HEK293 (cell line): Measurements from ENCODE around the gene SLC4A11.

Source experiments
- CTCF ChIA-PET: fragments of 350-600 bp; formaldehyde crosslinking; extraction: SDS; loops from one replicate; lab custom pipeline; 2021; ENCODE audit warnings: antibody characterized with exemption; lab: Yijun Ruan, JAX
- POLR2A ChIA-PET: fragments of 300-600 bp; formaldehyde crosslinking; extraction: SDS; loops from one replicate; lab custom pipeline; 2020; ENCODE audit warnings: antibody characterized with exemption, inconsistent platforms; lab: Yijun Ruan, JAX
- H3K27ac ChIP-seq: fragments of 200-500 bp; sonication (Bioruptor generic); 2 replicates; pipeline ENCODE4 v1.5.1; 2014; ENCODE audit warnings: low read depth, low read length, control low read depth, inconsistent platforms; ENCODE audit errors: extremely low read depth
- H3K36me3 ChIP-seq, 2 experiments: fragments of 200-500 bp in 1 of 2; sonication (Bioruptor generic) in 1 of 2; 1 replicate in 1 of 2; 2 replicates in 1 of 2; pipeline ENCODE4 v1.5.1; 2014 to 2017; ENCODE audit warnings: inconsistent platforms in 2 of 2, low read length in 2 of 2; ENCODE audit not compliant: control insufficient read depth in 2 of 2, insufficient read depth in 1 of 2
- H3K4me1 ChIP-seq: fragments of 200-500 bp; sonication (Bioruptor generic); 2 replicates; pipeline ENCODE4 v1.5.1; 2014; ENCODE audit warnings: mild to moderate bottlenecking, low read length, inconsistent platforms; ENCODE audit not compliant: control insufficient read depth, insufficient read depth
- H3K4me3 ChIP-seq: 2 replicates; pipeline ENCODE4 v1.5.1; 2011; ENCODE audit warnings: low read depth, mild to moderate bottlenecking, control low read depth, low read length, moderate library complexity
- H3K9me3 ChIP-seq: fragments of 200-500 bp; sonication (Bioruptor generic); 2 replicates; pipeline ENCODE4 v1.5.1; 2014; ENCODE audit warnings: low read depth, low read length, inconsistent platforms; ENCODE audit not compliant: control insufficient read depth, insufficient read depth
- EGR2 ChIP-seq: fragments of 450-650 bp; formaldehyde crosslinking; IDR thresholded peaks from 2 replicates; pipeline ENCODE4 v1.5.1; 2016; ENCODE audit warnings: low read depth, missing biosample characterization, missing genetic modification characterization
- GFI1B ChIP-seq: fragments of 450-650 bp; formaldehyde crosslinking; IDR thresholded peaks from 2 replicates; pipeline ENCODE4 v1.5.1; 2016; ENCODE audit warnings: missing biosample characterization, missing genetic modification characterization
- GLIS1 ChIP-seq: fragments of 450-650 bp; formaldehyde crosslinking; IDR thresholded peaks from 2 replicates; pipeline ENCODE4 v1.5.1; 2016; ENCODE audit warnings: missing biosample characterization, missing genetic modification characterization
- KLF17 ChIP-seq: fragments of 450-650 bp; formaldehyde crosslinking; IDR thresholded peaks from 2 replicates; pipeline ENCODE4 v1.5.1; 2016; ENCODE audit warnings: missing biosample characterization, missing genetic modification characterization
- KLF7 ChIP-seq: fragments of 450-650 bp; formaldehyde crosslinking; IDR thresholded peaks from 2 replicates; pipeline ENCODE4 v1.5.1; 2016; ENCODE audit warnings: missing biosample characterization, missing genetic modification characterization, borderline replicate concordance
- ZNF112 ChIP-seq: fragments of 450-650 bp; formaldehyde crosslinking; IDR thresholded peaks from 2 replicates; pipeline ENCODE4 v1.5.0; 2017; ENCODE audit warnings: missing biosample characterization, missing genetic modification characterization
- ZNF114 ChIP-seq: fragments of 450-650 bp; formaldehyde crosslinking; IDR thresholded peaks from 2 replicates; pipeline ENCODE4 v1.5.0; 2017; ENCODE audit warnings: missing biosample characterization, missing genetic modification characterization
- ZNF155 ChIP-seq: fragments of 450-650 bp; formaldehyde crosslinking; IDR thresholded peaks from 2 replicates; pipeline ENCODE4 v1.5.1; 2016; ENCODE audit warnings: missing biosample characterization, missing genetic modification characterization
- ZNF157 ChIP-seq: fragments of 450-650 bp; formaldehyde crosslinking; IDR thresholded peaks from 2 replicates; pipeline ENCODE4 v1.5.1; 2016; ENCODE audit warnings: missing biosample characterization, missing genetic modification characterization
- ZNF174 ChIP-seq: fragments of 450-650 bp; formaldehyde crosslinking; IDR thresholded peaks from 2 replicates; pipeline ENCODE4 v1.5.0; 2017; ENCODE audit warnings: missing biosample characterization, mild to moderate bottlenecking, missing genetic modification characterization
- ZNF18 ChIP-seq: fragments of 450-650 bp; formaldehyde crosslinking; IDR thresholded peaks from 2 replicates; pipeline ENCODE4 v1.5.1; 2016; ENCODE audit warnings: missing biosample characterization, missing genetic modification characterization
- ZNF211 ChIP-seq: fragments of 450-650 bp; formaldehyde crosslinking; IDR thresholded peaks from 2 replicates; pipeline ENCODE4 v1.5.1; 2016; ENCODE audit warnings: low read depth, missing biosample characterization, missing genetic modification characterization
- ZNF280D ChIP-seq: fragments of 450-650 bp; formaldehyde crosslinking; IDR thresholded peaks from 2 replicates; pipeline ENCODE4 v1.5.1; 2016; ENCODE audit warnings: missing biosample characterization, missing genetic modification characterization
- ZNF335 ChIP-seq: fragments of 450-650 bp; formaldehyde crosslinking; conservative IDR thresholded peaks from 2 replicates; pipeline ENCODE4 v1.5.1; 2016; ENCODE audit warnings: missing biosample characterization, missing genetic modification characterization
- ZNF426 ChIP-seq: fragments of 450-650 bp; formaldehyde crosslinking; IDR thresholded peaks from 2 replicates; pipeline ENCODE4 v1.5.1; 2017; ENCODE audit warnings: missing biosample characterization, missing genetic modification characterization, mild to moderate bottlenecking, inconsistent platforms, moderate library complexity
- ZNF501 ChIP-seq: fragments of 450-650 bp; formaldehyde crosslinking; IDR thresholded peaks from 2 replicates; pipeline ENCODE4 v1.5.1; 2016; ENCODE audit warnings: missing biosample characterization, missing genetic modification characterization
- ZNF549 ChIP-seq: fragments of 450-650 bp; IDR thresholded peaks from 2 replicates; pipeline ENCODE4 v1.5.1; 2018; ENCODE audit warnings: missing biosample characterization, missing genetic modification characterization, mild to moderate bottlenecking, inconsistent platforms, moderate library complexity
- ZNF555 ChIP-seq: fragments of 450-650 bp; formaldehyde crosslinking; conservative IDR thresholded peaks from 2 replicates; pipeline ENCODE4 v1.5.1; 2017; ENCODE audit warnings: missing biosample characterization, mild to moderate bottlenecking, missing genetic modification characterization, inconsistent platforms
- ZNF654 ChIP-seq: fragments of 450-650 bp; formaldehyde crosslinking; IDR thresholded peaks from 2 replicates; pipeline ENCODE4 v1.5.1; 2016; ENCODE audit warnings: low read depth, missing biosample characterization, missing genetic modification characterization
- ZNF704 ChIP-seq: fragments of 450-650 bp; formaldehyde crosslinking; IDR thresholded peaks from 2 replicates; pipeline ENCODE4 v1.5.1; 2016; ENCODE audit warnings: missing biosample characterization, missing genetic modification characterization
- ZNF747 ChIP-seq: fragments of 450-650 bp; formaldehyde crosslinking; IDR thresholded peaks from 2 replicates; pipeline ENCODE4 v1.5.1; 2016; ENCODE audit warnings: missing biosample characterization, missing genetic modification characterization
- ZNF777 ChIP-seq: fragments of 450-650 bp; formaldehyde crosslinking; IDR thresholded peaks from 2 replicates; pipeline ENCODE4 v1.5.1; 2017; ENCODE audit warnings: missing biosample characterization, missing genetic modification characterization, borderline replicate concordance

The SLC4A11 gene

GRCh38 chr20:3282271-3283221 is 43.6 kb upstream of the SLC4A11 start:
- Histone ChIP-seq H3K4me3 (no peak overlapping the region), H3K36me3 (peaks cover 0 to 31% of the 10 kb centered on the region in 2 experiments), H3K27ac (no peak overlapping the region), H3K4me1 (no peaks in the 10 kb centered on the region), H3K9me3 (no peaks in the 10 kb centered on the region)
- ChIA-PET CTCF (interaction anchor here (0.7 to 1.1 kb wide), 2 partner anchors 10 to 24 kb away, joined by 3 to 4 read pairs; no protein-coding TSS in a partner anchor), POLR2A (no interaction called here)
- TF ChIP-seq ZNF18 (tag by site-specific recombination): no peak
- peak; percentile 69 for TF ChIP-seq GLIS1 (tag by site-specific recombination)

GRCh38 chr20:3281437-3281836 is 42.4 kb upstream of the SLC4A11 start:
- TF ChIP-seq ZNF18 (tag by site-specific recombination): no peak
- no peak for TF ChIP-seq ZNF549 (tag by site-specific recombination)
- TF ChIP-seq ZNF654: no peak
- no peak for TF ChIP-seq ZNF157 (tag by site-specific recombination)
- TF ChIP-seq ZNF777: no peak
- TF ChIP-seq ZNF174 (tag by site-specific recombination): no peak
- TF ChIP-seq ZNF155 (tag by site-specific recombination): no peak
- no peak for TF ChIP-seq EGR2
- no peak for TF ChIP-seq ZNF501
- no peak for TF ChIP-seq ZNF555
- no peak for TF ChIP-seq KLF17
- H3K27ac ChIP-seq: no peak overlapping the region
- ChIA-PET POLR2A (no interaction called here), CTCF (interaction anchor here (1.1 kb wide), 2 partner anchors 9 to 229 kb away, joined by 3 to 4 read pairs; no protein-coding TSS in a partner anchor)
- no peak overlapping the region for H3K4me3 ChIP-seq
- no peaks in the 10 kb centered on the region for H3K4me1 ChIP-seq
- peaks cover 0 to 29% of the 10 kb centered on the region in 2 experiments for H3K36me3 ChIP-seq
- H3K9me3 ChIP-seq: no peaks in the 10 kb centered on the region

- H3K27ac ChIP-seq: no peak overlapping the region
- peaks cover 0 to 31% of the 10 kb centered on the region in 2 experiments for H3K36me3 ChIP-seq
- no peaks in the 10 kb centered on the region for H3K9me3 ChIP-seq
- POLR2A ChIA-PET: no interaction called here
- H3K4me3 ChIP-seq: no peak overlapping the region
- no peaks in the 10 kb centered on the region for H3K4me1 ChIP-seq
- CTCF ChIA-PET: interaction anchor here (0.5 to 6.1 kb wide), 5 partner anchors 26 to 135 kb away, joined by 3 to 54 read pairs (median 4); no protein-coding TSS in a partner anchor
- TF ChIP-seq ZNF426 (no peak), ZNF704 (tag by site-specific recombination) (no peak), ZNF280D (no peak), GFI1B (tag by site-specific recombination) (no peak), ZNF211 (tag by site-specific recombination) (no peak), ZNF654 (no peak), ZNF501 (no peak), ZNF335 (tag by site-specific recombination) (no peak), ZNF112 (tag by site-specific recombination) (no peak), ZNF114 (tag by site-specific recombination) (no peak), ZNF747 (tag by site-specific recombination) (no peak), KLF7 (tag by site-specific recombination) (no peak)
These were observed 40.8 kb upstream of the SLC4A11 start for GRCh38 chr20:3279761-3280160.
